Smooth muscle cell (in vitro differentiated cells): ENCODE measurements around the gene CEP41. TPM values are rescaled to one million over a fixed set of nuclear protein-coding genes. Genes with fewer than 3 reads are reported as not detected.
"Not testable (repeated sequence)": the region's sequence is repeated elsewhere in the genome, so short reads cannot be mapped to it uniquely, and the experiment has no call there.

ENCODE experiments used
- DNase-seq: peaks from one replicate; lab custom pipeline; 2025; ENCODE audit not compliant: unreplicated experiment; lab: John Stamatoyannopoulos, UW
- H2AFZ ChIP-seq: fragments of 200-600 bp; sonication (generic); 2 replicates; pipeline ENCODE4 v1.6.0; 2016; ENCODE audit warnings: antibody characterized with exemption, low read depth, mild to moderate bottlenecking
- H3F3A ChIP-seq: fragments of 200-600 bp; sonication (generic); 2 replicates; pipeline ENCODE4 v1.6.0; 2017; ENCODE audit warnings: antibody characterized with exemption, low read depth
- H3K27ac ChIP-seq: fragments of 200-600 bp; sonication (generic); 2 replicates; pipeline ENCODE4 v1.5.1; 2016; ENCODE audit warnings: low read depth, mild to moderate bottlenecking
- H3K27me3 ChIP-seq: fragments of 200-600 bp; sonication (generic); 2 replicates; pipeline ENCODE4 v1.6.1; 2016; ENCODE audit warnings: low read depth, mild to moderate bottlenecking
- H3K36me3 ChIP-seq: fragments of 200-600 bp; sonication (generic); 2 replicates; pipeline ENCODE4 v1.5.1; 2016; ENCODE audit warnings: low read depth
- H3K4me1 ChIP-seq: fragments of 200-600 bp; sonication (generic); 2 replicates; pipeline ENCODE4 v1.5.1; 2016; ENCODE audit warnings: low read depth
- H3K4me2 ChIP-seq: fragments of 200-600 bp; sonication (generic); 2 replicates; pipeline ENCODE4 v1.6.0; 2016; ENCODE audit warnings: mild to moderate bottlenecking
- H3K4me3 ChIP-seq: fragments of 200-600 bp; sonication (generic); 2 replicates; pipeline ENCODE4 v1.5.1; 2016; ENCODE audit warnings: mild to moderate bottlenecking
- H3K79me2 ChIP-seq: fragments of 200-600 bp; sonication (generic); 2 replicates; pipeline ENCODE4 v1.6.0; 2016; ENCODE audit warnings: low read depth, mild to moderate bottlenecking
- H3K9ac ChIP-seq: fragments of 200-600 bp; sonication (generic); 2 replicates; pipeline ENCODE4 v1.6.0; 2016; ENCODE audit warnings: low read depth
- H3K9me3 ChIP-seq: fragments of 200-600 bp; sonication (generic); replicated peaks from 2 replicates; pipeline ENCODE4 v1.5.1; 2016; ENCODE audit warnings: low read depth
- H4K20me1 ChIP-seq: fragments of 200-600 bp; sonication (generic); 2 replicates; pipeline ENCODE4 v1.6.0; 2016; ENCODE audit warnings: low read depth
- WGBS: methylation state at CpG from one replicate; pipeline ENCODE4 v1.1.7; 2016; ENCODE audit warnings: low lambda C conversion rate; 5-methylcytosine and 5-hydroxymethylcytosine counted together
- polyA plus RNA-seq: library from polyadenylated mRNA; unstranded; fragments of >200 nt; fragmentation: Nextera tagmentation; extraction: Ambion mirVana; gene quantifications from 2 replicates; pipeline ENCODE4 v1.2.1, GENCODE V29; 2016
- total RNA-seq: library from RNA; depleted of rRNA; stranded (reverse); fragments of >200 nt; gene quantifications from 2 replicates; pipeline ENCODE4 v1.2.3, GENCODE V29; 2014
- TF ChIP-seq, protein P1 (sequence below): fragments of 200-600 bp; sonication (generic); IDR thresholded peaks from 2 replicates; pipeline ENCODE4 v1.5.1; 2017; ENCODE audit warnings: borderline replicate concordance, mild to moderate bottlenecking, antibody characterized with exemption; ENCODE audit not compliant: insufficient read depth, poor library complexity, severe bottlenecking

Gene CEP41
- total and polyA plus RNA-seq, 2 experiments from 2014 or later = 18.3 to 35.1 TPM

DNA sequence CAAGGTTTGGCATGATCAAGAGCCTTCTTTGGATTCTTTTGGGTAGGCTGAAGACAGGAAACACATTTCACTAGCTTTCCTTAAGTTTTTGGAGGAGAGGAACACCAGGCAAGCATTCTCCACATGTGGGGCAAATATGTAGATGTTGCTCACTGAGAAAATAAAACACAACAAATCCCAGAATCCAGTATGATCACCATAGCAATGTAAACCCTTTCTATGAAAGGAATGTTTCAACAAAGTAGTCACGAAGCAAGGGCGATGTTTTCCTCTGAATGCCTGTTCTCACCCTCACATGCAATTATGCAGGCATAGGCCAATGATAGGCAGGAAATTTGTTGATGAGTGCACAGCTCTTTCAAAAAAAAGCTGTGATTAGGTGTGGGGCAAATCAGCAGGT is 20.5 kb upstream of the CEP41 start:
- WGBS = 72% methylated on average over 2 of the region's 2 CpGs
- H3K4me1 ChIP-seq = no peaks in the 10 kb centered on the region
- no peak overlapping the region for H3K9ac ChIP-seq
- TF ChIP-seq, protein P1, sequence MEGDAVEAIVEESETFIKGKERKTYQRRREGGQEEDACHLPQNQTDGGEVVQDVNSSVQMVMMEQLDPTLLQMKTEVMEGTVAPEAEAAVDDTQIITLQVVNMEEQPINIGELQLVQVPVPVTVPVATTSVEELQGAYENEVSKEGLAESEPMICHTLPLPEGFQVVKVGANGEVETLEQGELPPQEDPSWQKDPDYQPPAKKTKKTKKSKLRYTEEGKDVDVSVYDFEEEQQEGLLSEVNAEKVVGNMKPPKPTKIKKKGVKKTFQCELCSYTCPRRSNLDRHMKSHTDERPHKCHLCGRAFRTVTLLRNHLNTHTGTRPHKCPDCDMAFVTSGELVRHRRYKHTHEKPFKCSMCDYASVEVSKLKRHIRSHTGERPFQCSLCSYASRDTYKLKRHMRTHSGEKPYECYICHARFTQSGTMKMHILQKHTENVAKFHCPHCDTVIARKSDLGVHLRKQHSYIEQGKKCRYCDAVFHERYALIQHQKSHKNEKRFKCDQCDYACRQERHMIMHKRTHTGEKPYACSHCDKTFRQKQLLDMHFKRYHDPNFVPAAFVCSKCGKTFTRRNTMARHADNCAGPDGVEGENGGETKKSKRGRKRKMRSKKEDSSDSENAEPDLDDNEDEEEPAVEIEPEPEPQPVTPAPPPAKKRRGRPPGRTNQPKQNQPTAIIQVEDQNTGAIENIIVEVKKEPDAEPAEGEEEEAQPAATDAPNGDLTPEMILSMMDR = no peak
- H2AFZ ChIP-seq = no peak overlapping the region
- H4K20me1 ChIP-seq = no peaks in the 10 kb centered on the region
- H3F3A ChIP-seq = no peaks in the 10 kb centered on the region
- H3K4me3 ChIP-seq = no peak overlapping the region
- no peaks in the 10 kb centered on the region for H3K79me2 ChIP-seq
- no peak overlapping the region for H3K4me2 ChIP-seq
- no peaks in the 10 kb centered on the region for H3K27me3 ChIP-seq
- no peak for DNase-seq
- H3K36me3 ChIP-seq = no peaks in the 10 kb centered on the region
- H3K27ac ChIP-seq = no peak overlapping the region
- H3K9me3 ChIP-seq = peaks cover 11% of the 10 kb centered on the region

DNA sequence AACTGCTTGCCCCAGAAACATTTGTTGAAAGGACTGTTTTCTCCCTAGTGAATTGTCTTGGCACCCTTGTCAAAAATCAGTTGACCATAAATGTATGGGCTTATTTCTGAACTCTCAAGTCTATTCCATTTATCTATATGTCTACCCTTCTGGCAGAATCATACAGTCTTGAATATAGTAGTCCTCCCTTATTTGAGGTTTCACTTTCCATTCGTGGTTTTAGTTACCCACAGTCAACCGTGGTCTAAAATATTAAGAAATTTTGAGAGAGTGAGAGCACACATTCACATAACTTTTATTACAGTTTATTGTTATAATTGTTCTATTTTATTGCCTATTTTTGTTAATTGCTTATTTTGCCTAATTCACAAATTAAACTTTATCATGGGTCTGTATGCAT is 17.4 kb upstream of the CEP41 start:
- no peaks in the 10 kb centered on the region for H3F3A ChIP-seq
- TF ChIP-seq, protein P1 = no peak
- 93% methylated on average over 2 of the region's 2 CpGs for WGBS
- no peak overlapping the region for H3K4me2 ChIP-seq
- no peaks in the 10 kb centered on the region for H3K36me3 ChIP-seq
- no peaks in the 10 kb centered on the region for H4K20me1 ChIP-seq
- no peaks in the 10 kb centered on the region for H3K79me2 ChIP-seq
- no peaks in the 10 kb centered on the region for H3K27me3 ChIP-seq
- DNase-seq = no peak
- no peak overlapping the region for H3K4me3 ChIP-seq
- H3K4me1 ChIP-seq = no peaks in the 10 kb centered on the region
- H3K9ac ChIP-seq = no peak overlapping the region
- H3K9me3 ChIP-seq = peaks cover 11% of the 10 kb centered on the region
- H3K27ac ChIP-seq = no peak overlapping the region
- H2AFZ ChIP-seq = no peak overlapping the region

DNA sequence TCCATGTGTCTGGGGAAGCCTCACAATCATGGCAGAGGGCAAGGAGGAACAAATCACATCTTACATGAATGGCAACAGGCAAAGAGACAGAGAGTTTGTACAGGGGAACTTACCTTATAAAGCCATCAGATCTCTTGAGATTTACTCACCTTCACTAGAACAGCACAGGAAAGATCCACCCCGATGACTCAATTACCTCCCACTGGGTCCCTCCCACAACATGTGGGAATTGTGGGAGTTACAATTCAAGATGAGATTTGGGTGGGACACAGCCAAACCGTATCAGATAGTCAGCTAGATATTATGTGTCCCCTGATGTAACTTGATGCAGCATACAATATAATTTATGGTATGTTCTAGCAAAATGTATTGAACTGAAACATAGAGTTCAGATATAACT is 14.1 kb upstream of the CEP41 start:
- no peaks in the 10 kb centered on the region for H3K79me2 ChIP-seq
- no peak overlapping the region for H3K4me2 ChIP-seq
- H3K4me3 ChIP-seq = no peak overlapping the region
- no peak overlapping the region for H3K9ac ChIP-seq
- H3K27me3 ChIP-seq = no peaks in the 10 kb centered on the region
- 100% methylated on average over 2 of the region's 2 CpGs for WGBS
- H3K4me1 ChIP-seq = no peaks in the 10 kb centered on the region
- no peaks in the 10 kb centered on the region for H4K20me1 ChIP-seq
- no peak overlapping the region for H2AFZ ChIP-seq
- H3K36me3 ChIP-seq = no peaks in the 10 kb centered on the region
- TF ChIP-seq, protein P1 = no peak
- H3K9me3 ChIP-seq = peaks cover 11% of the 10 kb centered on the region
- no peak for DNase-seq
- no peaks in the 10 kb centered on the region for H3F3A ChIP-seq
- no peak overlapping the region for H3K27ac ChIP-seq

DNA sequence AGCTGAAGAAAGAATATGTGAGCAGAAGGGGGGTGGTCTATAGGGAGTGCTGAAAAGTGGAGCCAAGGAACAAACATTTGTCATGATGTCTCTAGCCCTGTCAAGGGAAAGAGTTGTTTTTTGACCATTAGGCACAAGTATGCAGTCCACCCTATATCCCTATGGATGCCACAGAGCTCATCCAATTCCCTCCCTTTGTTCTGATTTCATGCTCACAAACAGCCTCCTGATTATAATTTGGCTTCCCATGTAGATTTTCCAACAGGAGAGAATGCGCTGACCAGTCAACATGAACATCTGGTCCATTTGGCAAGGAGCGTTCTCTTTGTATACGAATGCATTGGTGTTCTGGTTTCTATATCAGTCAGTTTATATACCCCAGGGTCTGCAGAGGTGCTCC is 12.1 kb upstream of the CEP41 start:
- TF ChIP-seq, protein P1 = no peak
- Histone ChIP-seq H3K4me1 (no peaks in the 10 kb centered on the region), H3K4me2 (no peak overlapping the region), H3K79me2 (no peaks in the 10 kb centered on the region), H2AFZ (no peak overlapping the region), H4K20me1 (no peaks in the 10 kb centered on the region), H3K9ac (no peak overlapping the region), H3F3A (no peaks in the 10 kb centered on the region), H3K4me3 (no peak overlapping the region), H3K27ac (no peak overlapping the region), H3K36me3 (no peaks in the 10 kb centered on the region), H3K27me3 (no peaks in the 10 kb centered on the region), H3K9me3 (no peaks in the 10 kb centered on the region)
- WGBS = 86% methylated on average over 3 of the region's 3 CpGs
- DNase-seq = no peak

DNA sequence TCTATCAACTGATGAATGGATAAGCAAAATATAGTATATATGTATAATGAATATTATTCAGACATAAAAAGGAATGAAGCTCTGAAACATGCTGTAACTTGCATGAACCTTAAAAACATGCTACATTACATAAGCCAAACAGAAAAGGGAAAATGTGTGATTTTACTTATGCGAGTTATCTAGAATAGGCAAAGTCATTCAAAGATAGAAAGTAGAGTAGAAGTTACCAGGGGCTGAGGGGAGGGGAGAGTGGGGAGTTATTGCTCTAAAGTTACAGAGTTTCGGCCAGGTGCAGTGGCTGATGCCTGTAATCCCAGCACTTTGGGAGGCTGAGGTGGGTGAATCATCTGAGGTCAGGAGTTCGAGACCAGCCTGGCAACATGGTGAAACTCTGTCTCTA is 10.5 kb upstream of the CEP41 start:
- H3K36me3 ChIP-seq, H3K9ac ChIP-seq, H3K27ac ChIP-seq, H3K4me3 ChIP-seq, H3F3A ChIP-seq, H3K9me3 ChIP-seq, H3K4me1 ChIP-seq, H3K27me3 ChIP-seq, H4K20me1 ChIP-seq, DNase-seq, H2AFZ ChIP-seq, H3K79me2 ChIP-seq, H3K4me2 ChIP-seq: not testable (repeated sequence)
- 98% methylated on average over 3 of the region's 3 CpGs for WGBS
